LNCaP clone FGC (cell line): ENCODE results near the gene LAMA2.

ENCODE experiments used
- DNase-seq: peaks from one replicate; pipeline ENCODE4 v3.0.0-alpha.2; 2011; ENCODE audit warnings: low read depth
- H3K4me3 ChIP-seq: 2 replicates; pipeline ENCODE4 v1.5.1; 2011; ENCODE audit warnings: mild to moderate bottlenecking, low read depth, low read length, control low read depth
- TF ChIP-seq, protein P1 (sequence below): IDR thresholded peaks from 2 replicates; pipeline ENCODE4 v1.5.1; 2012; ENCODE audit warnings: mild to moderate bottlenecking; ENCODE audit not compliant: control insufficient read depth, insufficient read depth; ENCODE audit errors: extremely low read depth

The LAMA2 gene

DNA sequence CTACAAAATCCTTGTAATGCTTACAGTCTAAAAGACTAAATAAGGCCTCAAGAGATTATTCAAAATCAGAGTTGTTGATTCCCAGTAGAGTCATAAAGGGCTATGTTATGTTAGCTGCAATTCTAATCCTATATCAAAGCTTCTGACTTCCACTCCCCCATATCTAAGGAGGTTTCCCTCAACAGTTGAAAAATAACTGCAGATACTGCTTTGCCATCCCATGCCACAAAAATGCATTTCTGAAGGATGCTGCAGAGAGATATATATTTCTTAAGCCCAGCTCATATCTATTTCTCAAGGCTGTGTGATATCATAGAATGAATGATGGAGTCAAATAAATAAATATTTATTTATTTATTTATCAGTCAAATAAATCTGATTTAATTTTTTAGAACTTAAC lies 332.3 kb downstream of the LAMA2 start:
- no peak for DNase-seq
- no peak overlapping the region for H3K4me3 ChIP-seq
- TF ChIP-seq, protein P1, sequence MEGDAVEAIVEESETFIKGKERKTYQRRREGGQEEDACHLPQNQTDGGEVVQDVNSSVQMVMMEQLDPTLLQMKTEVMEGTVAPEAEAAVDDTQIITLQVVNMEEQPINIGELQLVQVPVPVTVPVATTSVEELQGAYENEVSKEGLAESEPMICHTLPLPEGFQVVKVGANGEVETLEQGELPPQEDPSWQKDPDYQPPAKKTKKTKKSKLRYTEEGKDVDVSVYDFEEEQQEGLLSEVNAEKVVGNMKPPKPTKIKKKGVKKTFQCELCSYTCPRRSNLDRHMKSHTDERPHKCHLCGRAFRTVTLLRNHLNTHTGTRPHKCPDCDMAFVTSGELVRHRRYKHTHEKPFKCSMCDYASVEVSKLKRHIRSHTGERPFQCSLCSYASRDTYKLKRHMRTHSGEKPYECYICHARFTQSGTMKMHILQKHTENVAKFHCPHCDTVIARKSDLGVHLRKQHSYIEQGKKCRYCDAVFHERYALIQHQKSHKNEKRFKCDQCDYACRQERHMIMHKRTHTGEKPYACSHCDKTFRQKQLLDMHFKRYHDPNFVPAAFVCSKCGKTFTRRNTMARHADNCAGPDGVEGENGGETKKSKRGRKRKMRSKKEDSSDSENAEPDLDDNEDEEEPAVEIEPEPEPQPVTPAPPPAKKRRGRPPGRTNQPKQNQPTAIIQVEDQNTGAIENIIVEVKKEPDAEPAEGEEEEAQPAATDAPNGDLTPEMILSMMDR = no peak

DNA sequence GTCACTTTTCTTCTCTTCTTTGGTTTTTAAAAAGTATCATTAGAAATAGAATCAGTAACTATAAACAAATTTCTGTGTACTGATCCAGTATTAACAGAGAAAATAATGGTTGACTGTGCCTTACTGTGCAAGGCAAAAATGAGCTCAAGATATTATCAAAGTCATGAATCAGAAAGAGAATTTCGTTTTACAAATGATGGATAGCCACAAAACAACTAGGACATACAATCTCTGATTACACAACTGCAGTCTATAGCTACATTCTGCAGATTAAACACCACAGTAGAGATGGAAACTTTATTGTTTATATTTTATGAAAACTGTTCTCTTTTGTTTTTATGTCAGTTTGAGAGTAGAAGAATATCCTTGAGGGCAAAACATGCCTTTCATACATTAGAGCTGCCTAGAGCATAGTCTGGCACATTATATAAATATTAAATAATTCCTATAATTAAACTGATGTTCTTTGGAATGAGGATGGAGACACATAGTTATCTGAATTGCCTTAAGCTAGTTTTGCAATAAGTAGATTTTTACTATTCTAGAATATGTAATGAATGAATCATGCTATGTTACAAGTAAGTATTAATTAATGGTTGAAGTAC lies 333.1 kb downstream of the LAMA2 start:
- DNase-seq = no peak
- TF ChIP-seq, protein P1 = no peak
- no peak overlapping the region for H3K4me3 ChIP-seq

DNA sequence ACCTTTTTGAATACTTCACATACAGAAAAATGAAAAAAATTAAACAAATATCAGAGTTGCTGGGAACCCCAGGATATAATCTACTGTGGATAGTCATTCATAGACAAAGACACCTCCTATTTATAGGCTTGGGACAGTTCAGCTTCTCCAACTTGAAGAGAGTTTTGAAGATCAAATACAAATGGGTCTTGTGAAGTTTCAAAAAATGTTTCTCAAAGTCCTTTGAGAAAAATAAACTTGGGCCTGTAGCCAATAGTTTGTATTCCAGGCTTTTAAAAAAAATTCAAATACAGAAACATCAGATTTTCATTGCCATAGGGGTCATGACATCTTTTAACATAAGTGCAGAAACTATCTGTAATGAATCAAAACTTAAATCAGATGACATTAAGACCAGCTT lies 334.8 kb downstream of the LAMA2 start:
- DNase-seq = no peak
- TF ChIP-seq, protein P1 = no peak
- H3K4me3 ChIP-seq = no peak overlapping the region

DNA sequence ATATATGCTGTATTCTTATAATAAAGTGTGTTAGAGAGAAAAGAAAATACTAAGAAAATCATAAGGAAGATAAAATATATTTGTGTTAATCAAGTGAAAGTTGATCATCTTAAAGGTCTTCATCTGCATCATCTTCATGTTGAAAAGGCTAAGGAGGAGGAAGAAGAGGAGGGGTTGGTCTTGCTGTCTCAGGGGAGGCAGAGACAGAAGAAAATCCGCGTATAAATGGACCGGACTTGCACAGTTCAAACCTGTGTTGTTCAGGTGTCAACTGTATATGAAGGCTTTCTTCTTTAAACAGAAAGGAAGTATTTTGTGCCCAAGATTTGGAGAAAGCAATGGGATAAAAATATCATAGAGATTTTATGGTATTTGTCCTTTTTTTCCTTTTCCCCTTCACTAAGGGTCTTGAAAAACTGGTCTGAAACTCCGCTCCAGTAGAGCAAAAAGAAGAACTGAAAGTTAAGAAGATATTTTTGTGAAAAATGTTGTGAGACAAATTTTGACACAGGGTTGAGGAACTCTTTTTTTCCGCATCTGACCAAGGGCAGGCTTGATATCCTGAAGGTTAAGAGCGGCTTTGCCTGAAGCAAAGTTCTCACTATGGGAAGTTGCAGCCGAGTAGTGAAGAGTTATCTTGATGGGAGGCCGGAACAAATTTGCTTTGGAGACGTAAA lies 350.7 kb downstream of the LAMA2 start:
- TF ChIP-seq, protein P1 = no peak
- H3K4me3 ChIP-seq = no peak overlapping the region
- no peak for DNase-seq

DNA sequence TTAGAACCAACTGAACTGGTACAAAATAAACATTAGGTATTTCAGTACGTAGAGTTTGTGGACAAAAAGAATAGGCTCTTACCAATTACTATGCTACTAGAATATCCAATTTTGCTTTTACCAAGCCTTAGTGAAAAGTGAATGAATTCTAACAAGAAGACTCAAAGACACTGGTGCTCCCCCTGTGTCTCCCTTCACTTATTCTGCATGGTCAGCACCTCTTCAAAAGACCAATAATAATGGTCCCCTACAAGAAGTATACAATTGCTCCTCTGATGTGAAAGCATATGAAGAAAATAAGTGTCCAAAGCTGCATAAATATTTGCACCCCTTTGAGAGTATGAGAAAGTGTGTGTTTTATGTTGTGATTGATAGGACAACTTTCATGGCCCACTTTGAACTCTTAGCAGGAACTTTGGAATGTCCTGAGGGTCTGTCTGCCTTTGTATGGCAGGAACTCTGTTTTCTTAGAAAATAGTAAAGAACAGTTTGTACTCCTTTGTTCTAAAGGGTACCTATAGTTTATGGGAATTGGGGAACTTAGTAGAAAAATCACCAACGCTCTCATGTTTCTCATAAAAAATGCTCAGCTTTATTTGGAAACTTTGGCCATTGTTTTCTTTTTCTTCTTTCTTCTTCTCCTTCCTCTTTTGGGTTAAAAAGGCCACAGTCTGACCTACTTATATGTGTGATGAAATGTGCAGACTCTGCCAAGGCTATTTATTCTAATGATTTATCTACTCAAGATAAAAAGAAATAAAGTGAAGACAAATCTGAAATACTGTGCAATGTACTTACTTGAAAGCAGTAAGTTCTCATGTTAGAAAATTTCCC lies 352.4 kb downstream of the LAMA2 start:
- TF ChIP-seq, protein P1 = no peak
- H3K4me3 ChIP-seq = no peak overlapping the region
- DNase-seq = no peak

DNA sequence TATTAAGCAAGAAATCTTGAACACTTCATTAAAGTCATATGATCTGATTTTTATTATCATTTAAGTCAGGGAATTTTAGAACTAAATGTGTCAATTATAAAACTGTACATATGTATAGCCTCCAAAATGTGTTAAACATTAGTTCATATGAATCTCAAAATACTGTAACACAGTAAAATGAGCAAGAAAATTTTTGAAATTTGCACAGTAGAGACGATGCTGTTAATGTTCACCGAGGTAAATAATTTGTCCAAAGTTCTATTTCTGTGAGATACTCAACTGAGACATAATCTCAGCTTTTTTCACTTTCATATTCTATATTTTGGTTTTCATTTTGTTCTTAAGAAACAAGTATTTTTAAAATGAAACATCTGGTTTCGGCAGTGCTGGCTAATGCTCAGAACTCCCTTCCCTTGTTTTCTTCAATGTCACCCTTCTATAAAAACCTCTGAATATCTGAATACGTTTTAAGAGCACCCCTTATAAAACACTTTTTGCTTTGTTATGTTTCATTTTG lies 353.1 kb downstream of the LAMA2 start:
- no peak for DNase-seq
- TF ChIP-seq, protein P1 = no peak
- no peak overlapping the region for H3K4me3 ChIP-seq
